Smooth muscle cell (in vitro differentiated cells): ENCODE data around the gene BCAT1. TPM values are rescaled to one million over a fixed set of nuclear protein-coding genes. Genes with fewer than 3 reads are reported as not detected.

ENCODE experiments used
- DNase-seq: peaks from one replicate; lab custom pipeline; 2025; ENCODE audit not compliant: unreplicated experiment; lab: John Stamatoyannopoulos, UW
- H2AFZ ChIP-seq: fragments of 200-600 bp; sonication (generic); 2 replicates; pipeline ENCODE4 v1.6.0; 2016; ENCODE audit warnings: antibody characterized with exemption, low read depth, mild to moderate bottlenecking
- H3F3A ChIP-seq: fragments of 200-600 bp; sonication (generic); 2 replicates; pipeline ENCODE4 v1.6.0; 2017; ENCODE audit warnings: antibody characterized with exemption, low read depth
- H3K27ac ChIP-seq: fragments of 200-600 bp; sonication (generic); 2 replicates; pipeline ENCODE4 v1.5.1; 2016; ENCODE audit warnings: low read depth, mild to moderate bottlenecking
- H3K27me3 ChIP-seq: fragments of 200-600 bp; sonication (generic); 2 replicates; pipeline ENCODE4 v1.6.1; 2016; ENCODE audit warnings: low read depth, mild to moderate bottlenecking
- H3K36me3 ChIP-seq: fragments of 200-600 bp; sonication (generic); 2 replicates; pipeline ENCODE4 v1.5.1; 2016; ENCODE audit warnings: low read depth
- H3K4me1 ChIP-seq: fragments of 200-600 bp; sonication (generic); 2 replicates; pipeline ENCODE4 v1.5.1; 2016; ENCODE audit warnings: low read depth
- H3K4me2 ChIP-seq: fragments of 200-600 bp; sonication (generic); 2 replicates; pipeline ENCODE4 v1.6.0; 2016; ENCODE audit warnings: mild to moderate bottlenecking
- H3K4me3 ChIP-seq: fragments of 200-600 bp; sonication (generic); 2 replicates; pipeline ENCODE4 v1.5.1; 2016; ENCODE audit warnings: mild to moderate bottlenecking
- H3K79me2 ChIP-seq: fragments of 200-600 bp; sonication (generic); 2 replicates; pipeline ENCODE4 v1.6.0; 2016; ENCODE audit warnings: low read depth, mild to moderate bottlenecking
- H3K9ac ChIP-seq: fragments of 200-600 bp; sonication (generic); 2 replicates; pipeline ENCODE4 v1.6.0; 2016; ENCODE audit warnings: low read depth
- H3K9me3 ChIP-seq: fragments of 200-600 bp; sonication (generic); replicated peaks from 2 replicates; pipeline ENCODE4 v1.5.1; 2016; ENCODE audit warnings: low read depth
- H4K20me1 ChIP-seq: fragments of 200-600 bp; sonication (generic); 2 replicates; pipeline ENCODE4 v1.6.0; 2016; ENCODE audit warnings: low read depth
- CTCF ChIP-seq: fragments of 200-600 bp; sonication (generic); IDR thresholded peaks from 2 replicates; pipeline ENCODE4 v1.5.1; 2017; ENCODE audit warnings: borderline replicate concordance, mild to moderate bottlenecking, antibody characterized with exemption; ENCODE audit not compliant: insufficient read depth, poor library complexity, severe bottlenecking
- WGBS: methylation state at CpG from one replicate; pipeline ENCODE4 v1.1.7; 2016; ENCODE audit warnings: low lambda C conversion rate; 5-methylcytosine and 5-hydroxymethylcytosine counted together
- polyA plus RNA-seq: library from polyadenylated mRNA; unstranded; fragments of >200 nt; fragmentation: Nextera tagmentation; extraction: Ambion mirVana; gene quantifications from 2 replicates; pipeline ENCODE4 v1.2.1, GENCODE V29; 2016
- total RNA-seq: library from RNA; depleted of rRNA; stranded (reverse); fragments of >200 nt; gene quantifications from 2 replicates; pipeline ENCODE4 v1.2.3, GENCODE V29; 2014

The BCAT1 gene
- total and polyA plus RNA-seq, 2 experiments from 2014 or later = 78.2 to 174 TPM

GRCh38 chr12:24861766-24862540, 86.9 kb downstream of the BCAT1 start:
- Histone ChIP-seq H3K9ac (no peak overlapping the region), H3K27ac (peak overlapping the region; percentile 76), H3K4me1 (peaks cover 13% of the 10 kb centered on the region), H3K36me3 (peaks cover 6% of the 10 kb centered on the region), H3F3A (no peaks in the 10 kb centered on the region), H3K4me2 (no peak overlapping the region), H2AFZ (no peak overlapping the region), H3K27me3 (no peaks in the 10 kb centered on the region), H3K79me2 (peaks cover 7% of the 10 kb centered on the region), H3K9me3 (no peaks in the 10 kb centered on the region), H4K20me1 (peaks cover 13% of the 10 kb centered on the region), H3K4me3 (no peak overlapping the region)
- TF ChIP-seq CTCF = no peak
- no peak for DNase-seq
- WGBS = 94% methylated on average over 1 of the region's 1 CpG

GRCh38 chr12:24860546-24860945, 88.4 kb downstream of the BCAT1 start:
- Histone ChIP-seq H3K4me1 (peaks cover 13% of the 10 kb centered on the region), H3K4me3 (no peak overlapping the region), H3K79me2 (peaks cover 7% of the 10 kb centered on the region), H2AFZ (no peak overlapping the region), H3K27me3 (no peaks in the 10 kb centered on the region), H3K4me2 (no peak overlapping the region), H3K9me3 (no peaks in the 10 kb centered on the region), H3K9ac (no peak overlapping the region), H4K20me1 (peaks cover 13% of the 10 kb centered on the region), H3F3A (peaks cover 7% of the 10 kb centered on the region), H3K36me3 (peaks cover 6% of the 10 kb centered on the region), H3K27ac (peak overlapping the region; percentile 76)
- no peak for TF ChIP-seq CTCF
- no peak for DNase-seq

- no peak for TF ChIP-seq CTCF
- Histone ChIP-seq H3K79me2 (peaks cover 20% of the 10 kb centered on the region), H4K20me1 (peaks cover 13% of the 10 kb centered on the region), H3K4me3 (no peak overlapping the region), H3K4me1 (peaks cover 6% of the 10 kb centered on the region), H3K9ac (no peak overlapping the region), H3K9me3 (no peaks in the 10 kb centered on the region), H2AFZ (no peak overlapping the region), H3K36me3 (peaks cover 6% of the 10 kb centered on the region), H3F3A (peaks cover 7% of the 10 kb centered on the region), H3K27me3 (no peaks in the 10 kb centered on the region), H3K4me2 (no peak overlapping the region), H3K27ac (peak overlapping the region; percentile 47)
- no peak for DNase-seq
- WGBS = 85% methylated on average over 3 of the region's 3 CpGs
Observed at GRCh38 chr12:24856541-24856940, 92.4 kb downstream of the BCAT1 start.

GRCh38 chr12:24854908-24855307, 94.0 kb downstream of the BCAT1 start:
- WGBS = 81% methylated on average over 6 of the region's 6 CpGs
- Histone ChIP-seq H2AFZ (no peak overlapping the region), H3K36me3 (peaks cover 3% of the 10 kb centered on the region), H3K9ac (no peak overlapping the region), H3F3A (peaks cover 7% of the 10 kb centered on the region), H3K27me3 (no peaks in the 10 kb centered on the region), H4K20me1 (peaks cover 13% of the 10 kb centered on the region), H3K4me2 (no peak overlapping the region), H3K4me3 (no peak overlapping the region), H3K79me2 (peaks cover 20% of the 10 kb centered on the region), H3K27ac (peak overlapping the region; percentile 47), H3K4me1 (peaks cover 6% of the 10 kb centered on the region), H3K9me3 (no peaks in the 10 kb centered on the region)
- DNase-seq = no peak
- TF ChIP-seq CTCF = no peak
